Measurements from ENCODE around the gene POLR1A.

GRCh38 chr2:86079981-86080911 lies 25.4 kb downstream of the POLR1A start:
- TF ChIP-seq POLR2A (IDR thresholded peaks at IDR 0.05) (no peak), CTCF (IDR thresholded peaks at IDR 0.05) (peak; percentile 29 to 79 (median 76)), POLR2AphosphoS5 (IDR thresholded peaks at IDR 0.05) (peak in 1 of 3 donors; percentile 27)
